GM12872 (cell line): ENCODE data around the gene CD300LF.
A peak's percentile ranks its signal among the peaks of the same experiment; 100 is the strongest.

Experiments
- CTCF ChIP-seq: IDR thresholded peaks from 3 replicates; pipeline ENCODE4 v1.5.1; 2011; ENCODE audit warnings: low read depth, mild to moderate bottlenecking, low read length, moderate library complexity; ENCODE audit not compliant: insufficient read depth

The CD300LF gene

DNA sequence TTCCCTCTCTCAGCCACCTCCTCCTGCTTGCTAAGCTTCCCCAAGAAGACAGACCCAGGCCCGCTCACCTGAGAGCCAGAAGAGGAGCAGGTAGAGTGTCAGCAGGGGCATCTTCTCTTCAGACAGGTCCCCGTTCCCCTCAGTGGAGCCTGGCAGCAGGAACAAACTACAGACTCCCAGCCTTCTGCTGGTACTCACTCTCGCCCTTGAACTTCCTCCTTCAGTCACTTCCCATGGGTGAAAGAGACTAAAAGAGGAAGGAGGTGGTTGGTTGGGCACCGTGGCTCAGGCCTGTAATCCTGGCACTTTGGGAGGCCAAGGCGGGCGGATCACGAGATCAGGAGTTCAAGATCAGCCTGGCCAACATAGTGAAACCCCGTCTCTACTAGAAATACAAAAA lies at the start of gene CD300LF:
TSS of gene CD300LF (minus strand) at position 168 of the 400 bp plus-strand sequence. CDS start at position 111, 57 bp downstream.
- TF ChIP-seq CTCF = no peak

DNA sequence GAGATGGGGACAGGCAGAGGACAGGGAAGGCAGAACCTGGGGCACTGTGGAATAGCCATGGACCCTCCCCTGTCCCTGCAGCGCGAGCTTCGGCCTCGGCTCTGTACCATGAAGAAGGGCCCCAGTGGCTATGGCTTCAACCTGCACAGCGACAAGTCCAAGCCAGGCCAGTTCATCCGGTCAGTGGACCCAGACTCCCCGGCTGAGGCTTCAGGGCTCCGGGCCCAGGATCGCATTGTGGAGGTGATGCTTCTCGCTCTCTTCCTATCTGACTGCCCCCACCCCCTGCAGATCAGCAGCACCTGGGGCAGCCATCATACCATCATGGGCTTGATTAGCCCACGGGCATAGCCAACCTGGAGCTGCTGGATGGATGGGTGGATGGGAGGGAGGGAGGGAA lies 49.2 kb upstream of the CD300LF start:
- no peak for TF ChIP-seq CTCF

- no peak for TF ChIP-seq CTCF
These were observed 48.7 kb upstream of the CD300LF start for GRCh38 chr17:74761419-74761818.

DNA sequence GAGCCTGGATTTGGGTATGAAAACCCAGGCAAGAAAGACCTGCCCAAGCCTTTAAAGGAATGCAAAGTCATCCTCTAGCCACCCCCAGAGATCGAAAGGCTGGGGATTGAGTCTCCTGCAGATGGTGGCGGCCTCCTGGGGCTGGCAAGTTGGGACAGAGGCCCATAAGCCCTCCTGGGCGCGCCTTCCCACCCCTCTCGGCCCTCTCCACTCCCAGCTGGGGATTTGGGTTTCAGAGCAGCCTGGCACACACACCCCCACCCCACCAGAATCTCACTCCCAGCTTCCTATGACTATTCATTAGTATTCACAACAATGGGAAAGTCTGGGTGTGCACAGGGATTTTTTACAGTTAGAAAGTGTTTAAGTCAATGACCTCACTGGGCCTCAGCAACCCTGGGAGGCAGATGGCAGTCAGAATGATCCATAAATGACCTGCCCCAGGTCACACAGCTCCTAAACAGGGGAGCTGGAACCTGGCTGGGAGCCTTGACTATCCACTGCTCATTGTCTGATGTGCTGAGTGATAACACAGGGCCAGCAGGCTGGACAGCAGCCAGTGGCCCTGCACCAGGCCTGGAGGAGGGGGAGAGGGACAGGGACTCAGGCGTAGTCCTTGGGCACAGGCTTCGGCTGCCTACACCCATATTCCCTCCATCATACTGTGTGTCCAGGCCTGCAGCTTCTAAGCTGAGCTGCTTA lies 47.8 kb upstream of the CD300LF start:
- TF ChIP-seq CTCF = no peak

DNA sequence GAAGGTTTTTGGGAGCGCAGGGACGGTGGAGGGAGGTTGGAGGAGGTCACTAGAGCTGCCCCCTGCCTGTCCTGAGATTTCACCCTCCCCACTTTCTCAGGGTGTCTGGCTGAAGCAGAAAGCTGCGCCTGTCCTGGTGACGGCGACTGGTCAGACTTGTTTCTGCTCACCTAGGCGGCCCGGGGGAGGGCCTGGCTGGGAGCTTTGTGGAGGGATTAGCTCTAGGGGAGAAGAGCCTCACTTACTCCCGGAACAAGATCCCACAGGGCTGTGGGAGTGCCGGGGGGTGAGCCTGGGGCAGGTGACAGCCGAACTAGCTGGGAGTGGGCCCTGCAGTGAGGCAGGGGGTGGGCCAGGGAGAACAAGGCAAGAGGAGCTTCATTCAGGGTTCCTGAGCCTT lies 47.2 kb upstream of the CD300LF start:
- TF ChIP-seq CTCF = no peak

DNA sequence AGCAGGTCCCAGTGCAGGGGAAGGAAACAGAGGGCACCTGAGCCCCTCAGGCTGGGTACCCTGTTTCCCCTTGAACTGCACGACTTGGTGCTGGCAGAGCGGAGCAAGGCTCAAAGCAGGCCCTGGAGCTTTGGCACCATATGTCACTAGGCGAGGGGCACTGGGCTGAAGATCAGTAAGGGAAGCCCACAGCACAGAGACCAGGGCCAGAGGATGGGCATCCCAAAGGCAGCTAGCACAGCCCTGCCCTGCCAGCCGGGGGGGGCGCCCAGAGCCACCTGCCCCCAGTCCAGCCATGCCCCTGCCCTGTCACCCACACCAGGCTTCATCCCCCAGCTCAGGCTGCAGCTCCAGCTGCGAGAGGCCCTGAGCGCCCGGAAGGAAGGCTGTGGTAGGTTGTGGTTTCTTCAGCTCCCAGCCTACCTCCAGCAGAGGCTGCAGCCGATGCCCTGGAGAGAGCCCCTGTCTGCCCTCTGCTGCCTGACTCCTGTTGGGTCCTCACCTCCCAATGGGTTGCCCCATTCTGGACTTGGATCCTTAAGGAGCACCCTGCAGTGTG lies 46.6 kb upstream of the CD300LF start:
- TF ChIP-seq CTCF = peak; percentile 53; the same call in 1 of the 3 replicates

DNA sequence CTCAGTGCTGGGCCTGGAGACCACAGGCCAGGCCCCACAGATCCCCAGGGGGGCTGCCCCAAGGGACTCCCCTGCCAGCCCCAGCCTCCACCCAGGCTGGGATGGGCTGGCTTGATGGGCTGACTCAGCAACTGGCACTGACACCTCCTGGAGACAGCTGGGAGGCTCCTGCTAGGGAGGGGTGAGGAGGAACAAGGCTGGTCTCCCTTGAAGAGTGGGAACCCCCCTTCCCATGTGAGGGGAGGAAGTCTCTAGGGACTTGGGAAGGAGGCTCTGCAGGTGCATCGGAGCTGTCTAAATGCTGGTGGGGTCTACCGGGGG lies 46.1 kb upstream of the CD300LF start:
- no peak for TF ChIP-seq CTCF
